Stimulated activated CD8-positive, alpha-beta memory T cell treated with anti-CD3 and anti-CD28 coated beads, Interleukin-4, amount 100 ng/mL, for 4 hours (primary cell): ENCODE data around the gene IL6R.
"Not testable (repeated sequence)": the region's sequence is repeated elsewhere in the genome, so short reads cannot be mapped to it uniquely, and the experiment has no call there.

Experiments used
- DNase-seq, 2 donors: peaks; one replicate each; pipeline ENCODE4 v3.0.0-alpha.2; 2020; ENCODE audit warnings: low read depth in 2 of 2, low spot score in 1 of 2

Gene IL6R

DNA sequence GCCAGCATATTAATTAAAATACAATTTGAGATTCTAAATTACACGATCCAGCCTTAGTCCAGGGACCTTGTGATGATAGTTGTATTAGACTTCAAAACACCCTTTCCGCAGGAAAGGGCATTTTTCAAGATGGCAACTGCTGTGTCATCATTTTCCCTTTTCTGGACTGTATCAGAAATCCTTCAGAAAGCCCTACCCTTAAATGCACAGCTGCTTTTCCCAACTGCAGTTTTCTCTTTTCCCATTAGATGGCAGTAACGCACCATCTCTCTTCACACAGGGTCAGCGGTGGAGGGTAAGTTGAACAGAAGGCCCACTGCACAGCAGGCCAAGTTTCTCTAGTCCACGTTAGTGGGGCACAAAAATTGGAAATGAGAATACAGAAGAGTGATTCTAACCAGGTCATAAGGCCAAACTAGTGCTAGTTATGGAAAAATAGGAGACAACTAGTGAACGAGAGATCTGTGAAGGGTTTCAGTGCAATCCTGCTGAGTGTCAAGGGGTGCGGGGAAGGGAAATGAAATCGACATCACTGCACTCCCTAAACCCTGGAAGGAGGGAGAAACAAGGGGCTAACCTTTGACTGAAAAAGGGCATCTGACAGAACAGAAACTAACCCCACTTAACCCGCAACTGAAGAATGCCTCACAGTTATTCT lies 74.8 kb downstream of the IL6R start:
- no peak for DNase-seq

DNA sequence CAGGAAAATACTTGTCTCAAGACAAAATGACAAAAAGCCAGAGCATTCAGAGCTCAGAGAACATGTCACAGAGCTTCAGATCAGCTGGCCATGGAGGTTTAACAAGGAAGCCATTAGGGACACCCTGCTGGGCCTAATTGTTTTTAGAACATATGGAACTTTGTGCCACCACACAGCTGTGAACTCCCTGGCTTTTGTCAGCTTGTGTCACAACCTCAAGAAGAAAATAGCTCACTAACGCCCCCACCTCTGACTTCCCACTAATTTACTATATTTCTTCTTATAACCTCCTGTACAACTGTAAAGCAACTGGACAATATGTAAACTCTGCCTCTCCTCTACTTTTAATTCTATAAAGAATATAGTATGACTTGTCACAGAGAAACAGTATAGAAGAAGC lies 75.9 kb downstream of the IL6R start:
- no peak for DNase-seq

DNA sequence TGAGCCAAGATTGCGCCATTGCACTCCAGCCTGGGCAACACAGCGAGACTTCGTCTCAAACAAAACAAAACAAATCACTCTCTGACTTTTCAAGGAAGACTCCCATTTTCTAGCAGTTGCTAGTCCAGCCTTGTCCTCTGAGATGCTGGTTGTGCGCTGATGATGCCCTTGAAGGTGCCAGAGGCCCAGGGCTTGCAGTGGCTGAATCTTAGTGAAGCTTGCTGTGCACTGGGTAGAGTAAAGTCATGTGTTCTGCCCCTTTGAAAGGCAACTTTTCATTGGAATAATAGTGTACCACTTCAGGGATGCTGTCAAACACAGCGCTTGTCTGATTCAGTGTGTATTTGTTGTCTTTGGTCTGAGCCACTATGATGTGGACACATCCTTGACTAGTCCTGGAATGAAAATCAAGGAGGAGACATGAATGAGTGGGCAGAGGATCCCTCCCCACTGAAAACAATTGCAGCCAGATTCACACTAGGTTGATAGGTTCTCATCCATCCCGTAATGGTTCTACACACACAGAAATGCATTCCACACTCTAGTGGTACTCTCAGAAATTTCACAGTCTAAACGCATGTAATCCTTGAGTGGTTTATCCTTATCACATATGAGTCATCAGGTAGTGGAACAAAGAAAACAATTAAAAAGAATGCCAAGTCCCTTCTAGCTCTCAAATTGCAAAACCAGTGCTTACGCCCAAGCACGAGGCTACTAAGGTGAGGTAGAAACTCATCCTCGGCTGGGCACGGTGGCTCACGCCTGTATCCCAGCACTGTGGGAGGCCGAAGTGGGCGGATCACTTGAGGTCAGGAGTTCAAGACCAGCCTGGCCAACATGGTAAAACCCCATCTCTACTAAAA lies 79.0 kb downstream of the IL6R start:
- DNase-seq: no peak

DNA sequence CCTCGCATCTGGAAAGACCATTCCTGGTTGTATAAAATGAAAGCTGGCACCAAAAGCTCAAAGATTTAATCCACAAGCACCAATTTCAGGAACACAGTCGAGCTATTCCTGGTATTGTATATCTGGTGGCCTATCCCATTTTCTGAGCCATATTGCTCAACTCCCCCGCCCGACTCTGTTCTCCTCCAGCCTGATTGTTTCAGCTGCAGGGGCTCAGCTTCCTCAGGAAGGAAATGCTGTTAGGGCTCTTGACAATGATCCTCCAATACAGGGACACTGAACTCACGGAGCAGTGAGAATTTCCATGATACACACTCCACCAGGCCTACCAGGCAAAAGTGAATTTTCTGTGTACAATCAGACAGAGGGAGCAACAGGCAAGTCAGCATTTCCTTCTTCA lies 80.0 kb downstream of the IL6R start:
- no peak for DNase-seq

DNA sequence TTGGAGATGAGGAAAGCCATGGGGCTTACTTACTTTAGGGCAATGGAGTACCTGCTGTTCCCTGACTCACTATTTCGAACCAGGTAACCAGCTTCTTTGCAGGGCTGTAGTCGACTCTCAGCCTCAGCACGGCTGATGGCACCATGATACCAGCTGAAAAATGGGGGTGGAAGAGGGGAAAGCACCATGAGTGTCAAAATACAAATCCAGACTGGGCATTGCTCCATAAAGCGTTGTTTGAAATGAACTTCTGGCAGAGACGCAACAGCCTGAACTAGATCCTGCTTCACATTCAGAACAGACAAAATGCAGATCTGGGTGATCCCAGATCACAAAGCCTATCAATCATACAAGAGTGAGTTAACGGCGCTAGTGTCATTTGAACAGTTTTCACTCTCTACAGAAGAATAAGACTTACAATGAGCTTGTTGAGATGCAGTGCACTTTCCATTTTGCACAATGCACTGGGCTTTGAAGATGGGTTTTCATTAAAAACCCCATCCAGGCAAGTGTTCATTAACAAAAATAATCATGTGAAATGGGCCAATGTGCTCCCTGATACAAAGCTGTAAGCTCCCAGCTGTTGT lies 80.9 kb downstream of the IL6R start:
- DNase-seq: no peak

DNA sequence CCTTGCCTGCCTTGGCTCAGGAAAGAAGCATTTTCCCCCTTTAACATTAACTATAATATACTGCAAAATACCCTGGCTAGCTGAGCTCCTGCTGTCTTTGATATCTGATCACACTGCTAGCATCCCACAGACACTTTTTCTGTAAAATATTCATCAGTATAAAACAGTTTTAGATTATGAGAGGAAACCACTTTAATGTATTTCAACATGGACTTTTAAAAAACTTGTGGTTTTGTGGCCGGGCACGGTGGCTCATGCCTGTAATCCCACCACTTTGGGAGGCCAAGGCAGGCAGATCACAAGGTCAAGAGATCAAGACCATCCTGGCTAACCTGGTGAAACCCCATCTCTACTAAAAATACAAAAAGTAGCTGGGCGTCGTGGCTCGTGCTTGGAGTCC lies 81.6 kb downstream of the IL6R start:
- DNase-seq: not testable (repeated sequence)

DNA sequence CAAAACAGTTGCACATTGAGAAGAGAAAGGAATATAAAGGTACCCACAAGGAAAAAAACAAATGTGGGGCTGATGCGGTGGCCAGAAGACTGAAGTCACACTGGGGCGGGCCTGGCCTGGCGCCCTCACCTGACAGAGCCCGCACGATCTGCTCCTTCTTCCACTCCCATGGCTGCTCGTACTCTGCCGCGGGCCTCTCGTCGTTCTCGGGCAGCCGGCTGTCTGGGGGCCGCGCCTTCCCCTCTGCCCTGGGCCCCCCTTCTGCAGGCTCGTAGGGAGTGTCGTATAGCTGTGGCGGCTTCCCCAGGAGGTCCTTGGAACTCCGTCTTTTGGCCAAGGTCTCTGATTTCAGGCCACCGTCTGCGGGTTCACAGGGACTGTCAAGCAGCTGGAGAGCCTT lies 83.8 kb downstream of the IL6R start:
- no peak for DNase-seq

DNA sequence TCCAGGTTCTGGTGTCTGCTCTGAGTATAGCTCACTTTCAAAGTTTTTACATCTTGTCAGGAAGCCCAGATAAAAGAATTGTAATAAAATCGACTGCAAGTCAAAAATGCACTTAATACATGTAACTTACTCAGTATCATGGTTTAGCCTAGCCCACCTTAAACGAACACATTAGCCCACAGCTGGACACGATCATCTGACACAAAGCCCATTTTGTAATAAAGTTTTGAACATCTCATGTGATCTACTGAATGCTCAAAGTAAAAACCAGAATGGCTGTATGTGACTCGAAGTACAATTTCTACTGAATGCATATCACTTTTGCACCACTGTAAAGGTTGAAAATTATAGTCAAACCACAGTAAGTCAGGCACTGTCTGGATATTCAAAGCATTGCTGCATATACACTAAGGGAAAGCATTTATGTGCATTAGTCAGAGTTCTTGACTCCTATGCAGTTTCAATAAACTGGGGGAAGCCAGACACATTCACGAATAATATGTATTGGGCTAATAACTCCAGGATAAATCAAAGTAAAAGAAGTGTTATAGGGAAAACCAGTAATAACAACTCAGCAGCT lies 84.6 kb downstream of the IL6R start:
- no peak for DNase-seq

DNA sequence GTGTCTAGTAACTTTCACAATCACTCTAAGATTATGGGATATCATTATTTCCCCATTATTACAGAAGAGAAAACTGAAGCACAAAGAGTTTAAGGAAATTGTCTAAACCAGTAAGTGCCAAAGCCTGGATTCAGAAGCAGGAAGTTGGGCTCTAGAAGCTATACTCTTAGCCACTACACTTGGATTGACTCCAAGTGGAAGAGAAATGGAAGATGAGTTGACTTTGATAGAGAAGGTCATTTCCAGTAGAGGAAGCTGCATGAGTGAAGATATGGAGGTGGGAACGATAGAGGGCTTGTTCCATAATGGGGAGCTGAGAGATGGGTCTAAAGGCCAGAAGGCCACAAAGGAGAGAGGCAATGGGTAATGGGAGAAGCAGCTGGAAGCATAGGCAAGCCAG lies 85.2 kb downstream of the IL6R start:
- no peak for DNase-seq

DNA sequence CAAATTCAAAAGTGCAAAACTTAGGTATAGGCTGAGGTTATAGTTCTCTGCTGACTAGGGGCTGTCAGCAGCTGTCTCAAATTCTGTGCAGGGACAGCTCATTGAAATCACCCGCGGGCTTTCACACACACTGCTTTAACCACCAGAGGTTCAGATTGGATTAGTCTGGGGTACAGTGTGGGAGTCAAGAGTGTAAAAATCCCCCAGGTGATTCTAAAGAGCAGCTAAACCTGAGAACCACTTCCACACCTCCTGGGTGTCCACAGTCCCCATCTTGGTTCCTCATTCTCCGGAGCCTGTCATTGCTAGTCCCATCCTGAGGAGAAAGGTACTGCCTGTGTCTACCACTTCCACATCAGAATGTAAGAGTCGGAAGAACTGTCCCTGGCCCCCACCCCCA lies 87.0 kb downstream of the IL6R start:
- DNase-seq: no peak

DNA sequence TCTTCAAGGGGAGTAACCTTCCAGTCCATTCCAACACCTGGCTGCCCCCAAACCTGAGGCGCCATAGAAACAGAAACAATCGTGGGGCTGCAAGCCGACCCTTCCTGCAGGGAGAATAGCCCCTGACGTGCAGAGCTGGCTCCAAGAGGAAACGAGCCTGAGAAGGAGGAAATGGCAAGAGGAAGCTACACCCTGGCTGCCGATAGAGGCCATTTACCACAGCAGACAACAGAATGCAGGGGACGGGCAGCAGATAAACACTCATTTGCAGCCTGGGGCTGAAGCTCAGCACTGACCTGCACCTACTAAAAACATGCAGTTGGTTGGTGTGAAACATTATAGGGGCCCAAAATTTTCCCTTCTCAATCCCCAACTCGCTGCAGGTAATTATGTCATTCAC lies 88.1 kb downstream of the IL6R start:
- no peak for DNase-seq

DNA sequence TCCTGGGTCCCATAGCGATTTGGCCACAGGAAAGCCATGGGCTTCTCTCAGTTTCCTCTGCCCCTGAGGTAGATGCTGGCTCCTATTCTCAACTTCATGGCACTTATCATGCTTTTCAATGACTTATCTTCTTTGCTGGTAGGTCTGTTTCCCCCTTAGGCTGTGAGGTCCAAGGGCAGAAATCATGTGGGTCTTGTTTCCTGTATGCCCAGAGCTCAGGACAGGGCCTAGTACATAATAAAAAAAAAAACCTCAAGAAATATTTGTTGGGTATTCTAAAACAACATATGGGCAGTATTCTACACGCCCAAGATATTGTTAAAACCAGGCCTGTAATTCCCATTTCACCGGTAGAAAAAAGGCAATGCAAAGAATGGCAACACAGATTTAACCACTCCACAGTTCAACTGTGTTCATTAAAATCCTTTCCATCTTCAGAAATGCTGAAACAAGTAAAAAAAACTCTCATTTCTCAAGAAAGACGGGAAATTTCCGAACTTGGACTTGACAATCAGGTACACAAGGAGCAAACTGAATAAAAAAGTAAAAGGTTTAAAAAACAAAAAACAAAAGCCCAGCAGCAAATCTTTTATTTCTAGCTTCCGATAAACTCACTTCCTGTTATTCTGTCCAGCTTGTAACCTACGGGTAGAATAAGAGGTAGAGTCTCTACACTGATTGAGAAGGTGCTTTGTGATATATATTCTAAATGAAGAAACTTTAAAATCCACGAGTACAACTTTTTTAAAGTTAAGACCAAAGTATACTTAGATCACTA lies 90.5 kb downstream of the IL6R start:
- no peak for DNase-seq

DNA sequence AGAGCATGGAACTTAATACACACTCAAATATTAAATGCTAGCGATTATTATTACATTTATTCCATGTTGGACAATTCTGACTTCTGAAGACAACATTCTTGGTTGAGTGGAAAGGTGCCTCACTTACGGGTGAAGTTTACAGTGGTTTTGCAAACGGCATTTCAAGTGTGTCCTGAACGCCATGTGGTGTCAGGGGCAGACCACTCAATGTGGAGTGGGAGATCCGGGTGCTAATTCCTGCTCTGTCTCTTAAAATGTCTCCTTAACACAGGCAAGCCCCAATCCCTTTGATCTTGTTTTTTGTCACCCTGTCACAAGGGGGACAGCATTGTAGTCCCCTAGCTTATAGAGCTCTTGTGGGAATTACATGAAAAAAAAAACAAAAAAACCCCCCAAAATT lies 91.2 kb downstream of the IL6R start:
- DNase-seq: no peak

DNA sequence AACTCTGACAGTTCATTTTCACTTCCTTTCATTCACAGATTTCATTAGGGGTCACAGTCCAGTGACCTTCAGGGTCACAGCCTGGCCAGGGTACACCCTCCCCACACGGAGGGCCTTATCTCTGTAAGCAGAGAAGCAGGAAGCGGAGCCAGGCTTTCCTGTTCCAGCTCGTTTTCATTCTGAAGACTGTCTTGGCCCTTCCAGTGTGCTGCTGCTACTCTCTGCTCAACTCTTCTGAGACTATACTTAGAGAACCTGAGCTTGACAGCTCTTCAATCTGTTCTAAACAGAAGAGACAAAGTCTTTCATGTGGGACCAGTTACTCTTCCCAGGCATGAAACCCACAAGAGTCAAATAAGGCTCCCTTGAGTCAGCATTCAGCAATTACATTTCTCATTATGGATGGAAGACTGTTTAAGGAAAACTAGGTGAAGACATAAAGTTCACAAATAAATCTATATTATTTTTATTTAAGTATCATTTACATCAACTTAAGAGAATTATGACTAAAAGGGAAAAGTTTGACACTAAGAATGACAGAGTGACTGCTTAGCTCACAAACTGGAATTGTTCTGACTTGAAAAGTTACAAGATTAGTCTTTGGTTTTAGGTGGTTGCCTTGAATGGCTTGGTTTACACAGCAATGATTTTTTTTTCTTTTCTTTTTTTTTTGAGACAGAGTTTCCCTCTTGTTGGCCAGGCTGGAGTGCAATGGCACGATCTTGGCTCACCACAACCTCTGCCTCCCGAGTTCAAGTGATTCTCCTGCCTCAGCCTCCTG lies 92.1 kb downstream of the IL6R start:
- no peak for DNase-seq

DNA sequence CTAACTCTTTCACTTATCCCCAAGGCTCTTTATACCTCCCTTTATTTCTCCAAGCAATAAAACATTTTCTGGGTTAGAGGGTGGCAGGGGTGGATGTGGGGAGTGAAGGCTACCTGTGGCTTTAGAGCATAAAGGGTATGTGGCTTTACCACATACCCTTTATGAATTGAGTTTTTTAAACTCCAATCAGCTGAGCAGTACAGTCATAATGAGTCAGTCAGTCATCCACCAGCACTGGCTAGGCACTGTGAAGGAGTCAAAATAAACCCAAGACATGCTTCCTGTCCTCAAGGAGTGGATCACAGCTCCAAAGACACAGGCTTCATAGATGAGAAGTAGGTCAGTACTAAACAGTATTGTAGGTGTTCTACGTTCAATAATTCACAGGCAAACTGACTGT lies 94.3 kb downstream of the IL6R start:
- no peak for DNase-seq

DNA sequence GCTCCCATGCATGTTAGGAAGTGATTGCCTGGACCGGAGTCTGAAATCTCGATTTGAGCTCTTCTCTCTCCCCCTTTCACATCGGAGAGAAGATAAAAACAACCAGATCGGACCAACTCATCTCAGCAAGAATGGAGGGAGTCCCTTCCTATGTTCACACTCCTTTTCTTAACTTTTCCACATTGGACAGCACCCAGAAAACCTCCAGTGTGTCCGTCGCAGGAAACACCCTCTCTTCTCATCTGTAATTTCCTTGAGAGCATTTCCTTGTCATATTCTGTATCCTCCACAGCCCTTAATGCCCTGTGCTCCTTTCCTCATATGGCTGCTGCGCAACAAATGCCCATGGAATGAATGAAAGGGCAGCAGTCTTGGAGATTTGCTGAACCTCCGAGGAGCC lies 95.4 kb downstream of the IL6R start:
- DNase-seq: no peak

DNA sequence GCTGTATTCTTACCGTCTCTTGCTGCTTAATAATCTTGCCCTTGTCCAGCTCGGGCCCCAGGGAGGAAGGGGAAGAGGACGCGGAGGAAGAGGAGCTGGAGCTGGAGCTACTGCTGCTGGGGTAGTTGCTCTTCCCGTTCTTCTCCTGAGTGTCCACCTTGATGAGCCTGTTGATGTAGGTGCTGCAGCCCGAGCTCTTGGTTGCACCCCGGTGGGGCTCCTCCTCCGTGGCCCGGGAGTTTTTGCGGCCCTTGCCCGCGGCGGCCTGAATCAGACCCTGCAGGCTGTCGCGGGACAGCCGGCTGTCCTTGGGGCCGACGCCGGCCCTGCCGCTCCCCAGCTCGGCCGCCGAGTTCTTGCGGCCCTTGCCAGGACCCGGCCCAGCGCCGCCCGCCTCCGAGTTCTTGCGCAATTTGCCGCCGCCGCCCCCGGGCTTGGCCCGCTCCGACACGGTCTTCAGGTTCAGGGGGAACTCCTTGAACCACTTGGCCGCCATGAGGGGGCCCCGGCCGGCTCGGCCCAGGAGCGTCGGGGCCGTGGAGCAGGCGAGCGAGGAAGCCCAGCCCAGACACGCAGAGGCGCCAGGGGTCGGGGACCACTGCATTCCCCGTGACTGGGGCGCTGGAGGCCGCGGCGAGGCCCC lies 96.4 kb downstream of the IL6R start:
- no peak for DNase-seq

DNA sequence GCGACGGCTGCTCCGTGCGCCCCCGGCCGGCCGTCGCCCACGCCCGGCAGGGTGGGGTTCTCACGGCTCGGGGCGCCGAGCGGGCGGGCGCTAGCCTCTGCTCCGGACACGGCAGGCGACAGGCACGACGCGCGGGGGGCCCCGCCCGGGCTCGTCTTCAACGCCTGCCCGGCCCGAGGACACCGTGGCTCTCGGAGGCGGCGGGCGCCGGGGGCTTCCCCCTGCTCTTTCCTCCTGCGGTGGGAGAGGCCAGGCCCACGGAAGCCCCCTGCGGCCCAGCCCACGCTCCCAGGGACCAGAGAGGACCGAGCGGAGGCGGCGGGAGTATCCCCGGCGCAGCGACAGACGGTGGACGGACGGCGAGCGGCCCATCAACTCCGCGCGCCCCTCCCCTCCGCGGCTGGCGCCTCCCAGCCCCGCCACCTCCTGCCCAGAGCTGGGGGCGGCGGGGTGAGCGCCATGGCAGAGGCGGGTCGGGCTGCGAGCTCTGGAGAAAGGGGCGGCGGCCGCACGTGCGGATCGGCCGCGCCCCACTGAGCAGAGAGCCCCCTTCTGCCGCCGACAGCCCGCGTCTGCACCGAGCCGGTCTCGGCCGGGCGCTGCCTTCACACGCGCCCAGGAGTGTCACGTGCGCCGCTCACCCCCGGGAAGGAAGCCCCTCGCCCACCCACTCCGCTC lies 97.1 kb downstream of the IL6R start, which contains the start of the genes SHE and TDRD10:
SHE (minus strand) TSS at position 347 of the 678 bp plus-strand sequence. CDS start 386 bp downstream, outside the sequence.
TDRD10 (plus strand) TSS at position 154 of the 678 bp plus-strand sequence. CDS start 4,685 bp downstream, outside the sequence.
- DNase-seq: no peak

DNA sequence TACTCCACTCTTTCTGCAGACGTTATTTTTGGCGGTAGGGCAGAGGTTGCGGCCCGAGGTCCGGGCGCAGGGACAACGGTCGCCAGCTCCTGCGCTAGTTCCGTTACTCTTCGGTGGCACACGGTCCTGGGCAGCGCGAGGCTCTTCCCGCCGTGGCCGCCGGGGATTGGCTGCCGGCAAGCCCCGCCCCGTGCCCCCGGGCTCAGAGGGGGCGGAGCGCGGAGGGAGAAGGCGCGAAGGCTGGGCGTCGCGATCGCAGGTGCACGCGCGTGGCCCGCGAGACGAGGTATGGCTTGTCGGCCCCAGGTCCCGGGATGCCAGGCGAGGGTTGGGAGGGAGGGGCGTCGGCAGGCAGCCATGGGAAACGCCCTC lies 97.6 kb downstream of the IL6R start:
- no peak for DNase-seq
